Islet of Langerhans (tissue), 1 donor: ENCODE data around the gene HOXB2.
"Not testable (repeated sequence)": the region's sequence is repeated elsewhere in the genome, so short reads cannot be mapped to it uniquely, and the experiment has no call there.

Source experiments
- FAIRE-seq: peaks from one replicate; lab custom pipeline; 2011; peaks lifted over from hg19 to GRCh38; lab: Jason Lieb, UNC

HOXB2 gene

GRCh38 chr17:48541036-48541576 lies 3.8 kb downstream of the HOXB2 start:
- no peak for FAIRE-seq

- FAIRE-seq, result no peak
Observed at GRCh38 chr17:48540213-48540612, 4.7 kb downstream of the HOXB2 start.

- no peak for FAIRE-seq
Observed at GRCh38 chr17:48539177-48539576, 5.7 kb downstream of the HOXB2 start.

- FAIRE-seq, result no peak
Observed at GRCh38 chr17:48537316-48537715, 7.6 kb downstream of the HOXB2 start.

GRCh38 chr17:48535793-48536559 lies 8.9 kb downstream of the HOXB2 start:
- FAIRE-seq, result not testable (repeated sequence)

GRCh38 chr17:48532261-48532660 lies 12.6 kb downstream of the HOXB2 start:
- no peak for FAIRE-seq

- no peak for FAIRE-seq
Observed at GRCh38 chr17:48530887-48531272, 14.0 kb downstream of the HOXB2 start, which contains the start of gene HOXB1. HOXB1 (minus strand) TSS chr17:48531011; CDS start chr17:48530904, 107 bp downstream.

GRCh38 chr17:48530208-48530886 lies 14.6 kb downstream of the HOXB2 start:
- FAIRE-seq, result no peak

- FAIRE-seq, result no peak
Observed at GRCh38 chr17:48529683-48530009, 15.3 kb downstream of the HOXB2 start.

GRCh38 chr17:48528936-48529682 lies 15.8 kb downstream of the HOXB2 start:
- no peak for FAIRE-seq

GRCh38 chr17:48528153-48528935 lies 16.6 kb downstream of the HOXB2 start:
- FAIRE-seq, result no peak

- no peak for FAIRE-seq
Observed at GRCh38 chr17:48527547-48527932, 17.4 kb downstream of the HOXB2 start.

- FAIRE-seq, result no peak
Observed at GRCh38 chr17:48526608-48527546, 18.0 kb downstream of the HOXB2 start.

GRCh38 chr17:48523010-48523409 lies 21.9 kb downstream of the HOXB2 start:
- no peak for FAIRE-seq

- FAIRE-seq, result no peak
Observed at GRCh38 chr17:48522031-48522653, 22.8 kb downstream of the HOXB2 start.

- no peak for FAIRE-seq
Observed at GRCh38 chr17:48520631-48521079, 24.3 kb downstream of the HOXB2 start.

GRCh38 chr17:48519427-48519826 lies 25.5 kb downstream of the HOXB2 start:
- no peak for FAIRE-seq

- FAIRE-seq, result no peak
Observed at GRCh38 chr17:48517478-48517877, 27.4 kb downstream of the HOXB2 start.

GRCh38 chr17:48515925-48516900 lies 28.7 kb downstream of the HOXB2 start:
- FAIRE-seq, result no peak
